RPMI7951 (cell line): ENCODE data around the gene SPI1. TPM values are rescaled to one million over a fixed set of nuclear protein-coding genes. Genes with fewer than 3 reads are reported as not detected.
A peak's percentile ranks its signal among the peaks of the same experiment; 100 is the strongest.

ENCODE experiments used
- DNase-seq: peaks from one replicate; pipeline ENCODE4 v3.0.0-alpha.2; 2012; ENCODE audit warnings: low read depth
- total RNA-seq: library from RNA; depleted of rRNA; stranded (reverse); fragments of >200 nt; shearing (Covaris generic); gene quantifications from 2 replicates; pipeline ENCODE4 v1.2.3, GENCODE V29; 2014

The SPI1 gene
- total RNA-seq, 1 experiment from 2014 or later: not detected

- DNase-seq: no peak
Observed at GRCh38 chr11:47358731-47359051, 19.7 kb downstream of the SPI1 start.

- no peak for DNase-seq
Observed at GRCh38 chr11:47357985-47358730, 20.2 kb downstream of the SPI1 start.

GRCh38 chr11:47356998-47357329, 21.4 kb downstream of the SPI1 start:
- no peak for DNase-seq

- DNase-seq: no peak
Observed at GRCh38 chr11:47356129-47356997, 22.0 kb downstream of the SPI1 start.

- peak; percentile 79 for DNase-seq
Observed at GRCh38 chr11:47355283-47356128, 22.8 kb downstream of the SPI1 start.

GRCh38 chr11:47354913-47355282, 23.4 kb downstream of the SPI1 start:
- no peak for DNase-seq

GRCh38 chr11:47353978-47354774, 24.2 kb downstream of the SPI1 start:
- no peak for DNase-seq

- no peak for DNase-seq
Observed at GRCh38 chr11:47352556-47352955, 25.8 kb downstream of the SPI1 start, which contains the start of gene MYBPC3. TSS of gene MYBPC3 (minus strand) at chr11:47352702. CDS start at chr11:47352647, 55 bp downstream.

- no peak for DNase-seq
Observed at GRCh38 chr11:47351156-47352126, 26.9 kb downstream of the SPI1 start.

- no peak for DNase-seq
Observed at GRCh38 chr11:47350315-47350714, 28.0 kb downstream of the SPI1 start.

GRCh38 chr11:47349521-47350095, 28.7 kb downstream of the SPI1 start:
- no peak for DNase-seq

- peak; percentile 37 for DNase-seq
Observed at GRCh38 chr11:47348859-47349258, 29.5 kb downstream of the SPI1 start.

- no peak for DNase-seq
Observed at GRCh38 chr11:47348131-47348802, 30.1 kb downstream of the SPI1 start.

- no peak for DNase-seq
Observed at GRCh38 chr11:47347137-47347536, 31.2 kb downstream of the SPI1 start.

- no peak for DNase-seq
Observed at GRCh38 chr11:47345890-47346563, 32.3 kb downstream of the SPI1 start.

- no peak for DNase-seq
Observed at GRCh38 chr11:47342854-47343253, 35.5 kb downstream of the SPI1 start.

GRCh38 chr11:47342036-47342803, 36.1 kb downstream of the SPI1 start:
- no peak for DNase-seq
